Gastrocnemius medialis (tissue), 4 donors: ENCODE results near the gene MED12L.

Experiments used
- CTCF ChIP-seq, 5 experiments: fragments of 450-650 bp in 3 of 5; fragments of 200-600 bp in 2 of 5; sonication (generic) in 2 of 5; IDR thresholded peaks in 4 of 5; conservative IDR thresholded peaks in 1 of 5; 1 replicate in 4 of 5; 2 replicates in 1 of 5; pipeline ENCODE4 v1.5.1; 2016 to 2019; ENCODE audit warnings: antibody characterized with exemption in 5 of 5, mild to moderate bottlenecking in 3 of 5, moderate library complexity in 3 of 5
- POLR2A ChIP-seq, 2 donors: fragments of 450-650 bp; IDR thresholded peaks; one replicate each; pipeline ENCODE4 v1.6.1; 2017; ENCODE audit warnings: antibody characterized with exemption in 2 of 2, mild to moderate bottlenecking in 2 of 2, moderate library complexity in 2 of 2

GRCh38 chr3:151216641-151217607, 131.5 kb downstream of the MED12L start:
- TF ChIP-seq CTCF (IDR thresholded peaks at IDR 0.05 in 4 of 5, conservative IDR thresholded peaks at IDR 0.05 in 1 of 5) (no peak), POLR2A (IDR thresholded peaks at IDR 0.05) (no peak)
